HepG2 (cell line): Measurements from ENCODE around the gene TM9SF4.

Experiments used
- NFYB ChIP-seq: sonication (generic); formaldehyde crosslinking; IDR thresholded peaks from 2 replicates; pipeline ENCODE4 v1.4.0; 2020; ENCODE audit warnings: missing genetic modification reagents
- SRSF1 ChIP-seq: fragments of 200-400 bp; formaldehyde crosslinking; optimal IDR thresholded peaks from 2 replicates; pipeline ENCODE3; 2017; ENCODE audit warnings: mild to moderate bottlenecking, low read depth, low read length, moderate library complexity
- TBP ChIP-seq: sonication (generic); formaldehyde crosslinking; IDR thresholded peaks from 2 replicates; pipeline ENCODE4 v1.5.0; 2020; ENCODE audit warnings: missing genetic modification reagents
- ZNF629 ChIP-seq: sonication (generic); formaldehyde crosslinking; conservative IDR thresholded peaks from 2 replicates; pipeline ENCODE4 v1.5.0; 2020; ENCODE audit warnings: missing genetic modification reagents
- ZNF780A ChIP-seq: sonication (generic); formaldehyde crosslinking; IDR thresholded peaks from 2 replicates; pipeline ENCODE4 v1.8.0; 2022; ENCODE audit warnings: mild to moderate bottlenecking, missing genetic modification reagents, moderate library complexity
- TF ChIP-seq, protein P1 (sequence below): sonication (generic); formaldehyde crosslinking; IDR thresholded peaks from 2 replicates; pipeline ENCODE4 v1.4.0; 2020; ENCODE audit warnings: mild to moderate bottlenecking, missing genetic modification reagents, borderline replicate concordance
- TF ChIP-seq, protein P2 (sequence below): sonication (generic); formaldehyde crosslinking; IDR thresholded peaks from 2 replicates; pipeline ENCODE4 v1.4.0; 2020; ENCODE audit warnings: missing genetic modification reagents
- TF ChIP-seq, protein P3 (sequence below), 2 experiments: IDR thresholded peaks; 2 replicates each; pipeline ENCODE4 v1.6.1; 2011 to 2012; ENCODE audit warnings: low read length in 2 of 2, borderline replicate concordance in 1 of 2, low read depth in 1 of 2, mild to moderate bottlenecking in 1 of 2, moderate library complexity in 1 of 2

DNA sequence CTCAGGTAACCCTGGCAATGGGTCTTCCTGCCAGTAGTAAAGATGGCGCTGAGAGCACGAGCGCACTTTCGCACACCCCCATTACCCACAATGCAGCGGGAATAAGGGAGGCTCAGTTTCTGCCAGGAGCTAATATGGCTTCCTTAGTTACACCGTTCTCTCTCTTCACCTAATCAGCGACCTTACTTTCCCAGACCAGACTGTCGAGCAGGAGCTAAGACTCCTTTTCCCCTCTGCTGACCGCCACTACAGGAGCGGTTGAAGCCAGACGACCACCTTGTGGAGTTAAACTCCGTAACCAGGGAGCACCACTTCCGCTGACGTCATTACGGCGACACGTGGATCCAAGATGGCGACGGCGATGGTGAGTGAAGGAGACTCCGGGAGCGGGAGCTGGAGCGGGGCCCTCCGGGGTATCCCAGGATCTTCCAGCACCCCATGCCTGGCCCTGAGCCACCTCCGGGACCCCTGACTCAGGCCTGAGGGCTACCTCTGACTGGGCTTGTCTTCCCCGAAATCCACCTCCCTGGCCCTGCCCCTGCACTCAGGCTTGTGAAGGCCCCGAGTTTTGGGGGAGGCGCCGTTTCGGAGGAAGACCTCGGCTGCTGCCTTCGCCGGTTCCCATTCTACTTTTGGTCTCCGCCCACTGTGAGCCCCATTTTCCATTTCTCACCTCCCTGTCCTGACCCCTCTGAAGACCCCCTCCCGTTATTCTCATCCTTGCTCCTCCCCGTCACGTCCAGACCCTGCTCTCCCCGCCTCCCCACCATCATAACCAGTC, at the start of gene TM9SF4:
- peak; percentile 55 for TF ChIP-seq NFYB (CRISPR knock-in tag)
- TF ChIP-seq, protein P1, sequence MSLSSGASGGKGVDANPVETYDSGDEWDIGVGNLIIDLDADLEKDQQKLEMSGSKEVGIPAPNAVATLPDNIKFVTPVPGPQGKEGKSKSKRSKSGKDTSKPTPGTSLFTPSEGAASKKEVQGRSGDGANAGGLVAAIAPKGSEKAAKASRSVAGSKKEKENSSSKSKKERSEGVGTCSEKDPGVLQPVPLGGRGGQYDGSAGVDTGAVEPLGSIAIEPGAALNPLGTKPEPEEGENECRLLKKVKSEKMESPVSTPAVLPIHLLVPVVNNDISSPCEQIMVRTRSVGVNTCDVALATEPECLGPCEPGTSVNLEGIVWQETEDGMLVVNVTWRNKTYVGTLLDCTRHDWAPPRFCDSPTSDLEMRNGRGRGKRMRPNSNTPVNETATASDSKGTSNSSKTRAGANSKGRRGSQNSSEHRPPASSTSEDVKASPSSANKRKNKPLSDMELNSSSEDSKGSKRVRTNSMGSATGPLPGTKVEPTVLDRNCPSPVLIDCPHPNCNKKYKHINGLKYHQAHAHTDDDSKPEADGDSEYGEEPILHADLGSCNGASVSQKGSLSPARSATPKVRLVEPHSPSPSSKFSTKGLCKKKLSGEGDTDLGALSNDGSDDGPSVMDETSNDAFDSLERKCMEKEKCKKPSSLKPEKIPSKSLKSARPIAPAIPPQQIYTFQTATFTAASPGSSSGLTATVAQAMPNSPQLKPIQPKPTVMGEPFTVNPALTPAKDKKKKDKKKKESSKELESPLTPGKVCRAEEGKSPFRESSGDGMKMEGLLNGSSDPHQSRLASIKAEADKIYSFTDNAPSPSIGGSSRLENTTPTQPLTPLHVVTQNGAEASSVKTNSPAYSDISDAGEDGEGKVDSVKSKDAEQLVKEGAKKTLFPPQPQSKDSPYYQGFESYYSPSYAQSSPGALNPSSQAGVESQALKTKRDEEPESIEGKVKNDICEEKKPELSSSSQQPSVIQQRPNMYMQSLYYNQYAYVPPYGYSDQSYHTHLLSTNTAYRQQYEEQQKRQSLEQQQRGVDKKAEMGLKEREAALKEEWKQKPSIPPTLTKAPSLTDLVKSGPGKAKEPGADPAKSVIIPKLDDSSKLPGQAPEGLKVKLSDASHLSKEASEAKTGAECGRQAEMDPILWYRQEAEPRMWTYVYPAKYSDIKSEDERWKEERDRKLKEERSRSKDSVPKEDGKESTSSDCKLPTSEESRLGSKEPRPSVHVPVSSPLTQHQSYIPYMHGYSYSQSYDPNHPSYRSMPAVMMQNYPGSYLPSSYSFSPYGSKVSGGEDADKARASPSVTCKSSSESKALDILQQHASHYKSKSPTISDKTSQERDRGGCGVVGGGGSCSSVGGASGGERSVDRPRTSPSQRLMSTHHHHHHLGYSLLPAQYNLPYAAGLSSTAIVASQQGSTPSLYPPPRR (CRISPR knock-in tag), result peak; percentile 87
- TF ChIP-seq, protein P2, sequence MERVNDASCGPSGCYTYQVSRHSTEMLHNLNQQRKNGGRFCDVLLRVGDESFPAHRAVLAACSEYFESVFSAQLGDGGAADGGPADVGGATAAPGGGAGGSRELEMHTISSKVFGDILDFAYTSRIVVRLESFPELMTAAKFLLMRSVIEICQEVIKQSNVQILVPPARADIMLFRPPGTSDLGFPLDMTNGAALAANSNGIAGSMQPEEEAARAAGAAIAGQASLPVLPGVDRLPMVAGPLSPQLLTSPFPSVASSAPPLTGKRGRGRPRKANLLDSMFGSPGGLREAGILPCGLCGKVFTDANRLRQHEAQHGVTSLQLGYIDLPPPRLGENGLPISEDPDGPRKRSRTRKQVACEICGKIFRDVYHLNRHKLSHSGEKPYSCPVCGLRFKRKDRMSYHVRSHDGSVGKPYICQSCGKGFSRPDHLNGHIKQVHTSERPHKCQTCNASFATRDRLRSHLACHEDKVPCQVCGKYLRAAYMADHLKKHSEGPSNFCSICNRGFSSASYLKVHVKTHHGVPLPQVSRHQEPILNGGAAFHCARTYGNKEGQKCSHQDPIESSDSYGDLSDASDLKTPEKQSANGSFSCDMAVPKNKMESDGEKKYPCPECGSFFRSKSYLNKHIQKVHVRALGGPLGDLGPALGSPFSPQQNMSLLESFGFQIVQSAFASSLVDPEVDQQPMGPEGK (CRISPR knock-in tag), result peak; percentile 82
- TF ChIP-seq SRSF1, result peak; percentile 99
- TF ChIP-seq, protein P3, sequence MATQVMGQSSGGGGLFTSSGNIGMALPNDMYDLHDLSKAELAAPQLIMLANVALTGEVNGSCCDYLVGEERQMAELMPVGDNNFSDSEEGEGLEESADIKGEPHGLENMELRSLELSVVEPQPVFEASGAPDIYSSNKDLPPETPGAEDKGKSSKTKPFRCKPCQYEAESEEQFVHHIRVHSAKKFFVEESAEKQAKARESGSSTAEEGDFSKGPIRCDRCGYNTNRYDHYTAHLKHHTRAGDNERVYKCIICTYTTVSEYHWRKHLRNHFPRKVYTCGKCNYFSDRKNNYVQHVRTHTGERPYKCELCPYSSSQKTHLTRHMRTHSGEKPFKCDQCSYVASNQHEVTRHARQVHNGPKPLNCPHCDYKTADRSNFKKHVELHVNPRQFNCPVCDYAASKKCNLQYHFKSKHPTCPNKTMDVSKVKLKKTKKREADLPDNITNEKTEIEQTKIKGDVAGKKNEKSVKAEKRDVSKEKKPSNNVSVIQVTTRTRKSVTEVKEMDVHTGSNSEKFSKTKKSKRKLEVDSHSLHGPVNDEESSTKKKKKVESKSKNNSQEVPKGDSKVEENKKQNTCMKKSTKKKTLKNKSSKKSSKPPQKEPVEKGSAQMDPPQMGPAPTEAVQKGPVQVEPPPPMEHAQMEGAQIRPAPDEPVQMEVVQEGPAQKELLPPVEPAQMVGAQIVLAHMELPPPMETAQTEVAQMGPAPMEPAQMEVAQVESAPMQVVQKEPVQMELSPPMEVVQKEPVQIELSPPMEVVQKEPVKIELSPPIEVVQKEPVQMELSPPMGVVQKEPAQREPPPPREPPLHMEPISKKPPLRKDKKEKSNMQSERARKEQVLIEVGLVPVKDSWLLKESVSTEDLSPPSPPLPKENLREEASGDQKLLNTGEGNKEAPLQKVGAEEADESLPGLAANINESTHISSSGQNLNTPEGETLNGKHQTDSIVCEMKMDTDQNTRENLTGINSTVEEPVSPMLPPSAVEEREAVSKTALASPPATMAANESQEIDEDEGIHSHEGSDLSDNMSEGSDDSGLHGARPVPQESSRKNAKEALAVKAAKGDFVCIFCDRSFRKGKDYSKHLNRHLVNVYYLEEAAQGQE (IDR thresholded peaks at IDR 0.05; ENCODE audit: borderline replicate concordance in 1 of 2, low read depth in 1 of 2, low read length in 2 of 2), result peak in 1 of 2 experiments; percentile 77; a peak in 1 of 4 replicates
- TF ChIP-seq ZNF629, result peak; percentile 55; the same call in 1 of the 2 replicates
- TF ChIP-seq ZNF780A (CRISPR knock-in tag), result peak; percentile 83
- peak; percentile 94 for TF ChIP-seq TBP
